ENCODE results near the gene ATP5IF1.

The ATP5IF1 gene

DNA sequence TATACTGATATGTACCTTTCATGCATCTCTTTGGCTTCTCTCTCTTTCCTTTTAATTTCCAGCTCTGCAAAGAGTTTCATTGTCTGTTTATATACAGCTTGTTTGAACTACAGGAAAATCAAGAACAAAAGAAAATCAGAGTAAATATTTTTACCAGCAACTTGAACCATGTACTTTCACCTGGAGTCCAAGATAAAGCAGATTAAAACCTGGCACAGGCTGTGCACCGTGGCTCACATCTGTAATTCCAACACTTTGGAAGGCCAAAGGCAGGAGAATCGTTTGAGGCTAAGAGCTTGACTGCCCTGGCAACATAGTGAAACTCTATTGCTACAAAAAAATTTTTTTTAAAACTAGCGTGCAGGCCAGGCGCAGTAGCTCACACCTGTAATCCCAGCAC is 30.7 kb upstream of the ATP5IF1 start:
- Histone ChIP-seq H4K8ac (ENCODE audit: low read depth, low read length) (no peak overlapping the region), H3K79me2 (ENCODE audit: control insufficient read depth, insufficient read depth, low read length) (no peaks in the 10 kb centered on the region), H2BK5ac (ENCODE audit: low read length) (no peak overlapping the region), H2AK5ac (ENCODE audit: low read length) (no peak overlapping the region), H4K5ac (ENCODE audit: low read length) (no peak overlapping the region), H2BK15ac (replicated peaks; ENCODE audit: low read depth) (no peak overlapping the region), H3K4me2 (ENCODE audit: low read length) (no peak overlapping the region), H3K23ac (ENCODE audit: low read length) (no peak overlapping the region), H3K27ac (ENCODE audit: low read depth, low read length) (no peak overlapping the region), H3K4me3 (ENCODE audit: low read length) (no peak overlapping the region), H3K18ac (ENCODE audit: low read length) (no peak overlapping the region), H3K9ac (ENCODE audit: low read length) (no peak overlapping the region), H3K27me3 (ENCODE audit: insufficient read depth, low read length, poor library complexity) (no peaks in the 10 kb centered on the region), H3K4me1 (ENCODE audit: control insufficient read depth, low read depth, low read length) (no peaks in the 10 kb centered on the region), H3K56ac (ENCODE audit: low read length) (no peak overlapping the region), H3K36me3 (ENCODE audit: control insufficient read depth, insufficient read depth, low read length) (peaks cover 9% of the 10 kb centered on the region), H2BK120ac (ENCODE audit: low read depth, low read length) (no peak overlapping the region), H3K4ac (ENCODE audit: low read depth, low read length) (no peak overlapping the region), H3K79me1 (ENCODE audit: low read length) (no peaks in the 10 kb centered on the region)
- WGBS (ENCODE audit: extremely low coverage, insufficient coverage, low lambda C conversion rate) = no CpG with 5 or more reads among the region's 4 CpGs
- DNase-seq = no peak

DNA sequence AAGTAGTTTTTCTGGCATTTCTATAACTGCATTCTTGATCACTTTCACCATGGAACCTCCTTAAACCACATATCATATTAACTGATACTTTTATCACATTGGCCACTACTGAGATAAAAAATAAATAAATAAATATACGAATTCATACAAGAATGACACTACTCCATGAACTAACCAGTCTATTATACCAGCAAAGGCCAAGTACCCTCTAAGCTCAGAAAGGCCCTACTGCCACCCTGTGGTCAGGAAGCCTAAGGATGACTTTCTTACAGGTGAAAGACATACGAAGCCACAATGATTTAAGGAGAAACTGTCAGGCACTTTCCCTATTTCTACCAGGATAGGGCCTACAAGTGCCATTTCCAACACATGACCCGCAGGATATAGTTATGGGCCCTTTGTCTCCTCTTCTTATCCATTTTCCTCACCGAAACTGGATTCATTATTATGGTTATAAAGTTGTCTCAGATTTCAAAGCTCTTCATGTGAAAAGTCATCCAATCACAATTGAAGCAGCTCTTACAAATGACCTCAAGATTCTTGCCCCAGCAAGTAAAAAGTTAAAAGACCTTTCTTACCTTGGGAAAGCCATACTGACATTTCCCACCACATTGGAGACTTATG is 27.0 kb upstream of the ATP5IF1 start:
- Histone ChIP-seq H3K79me1 (ENCODE audit: low read length) (no peaks in the 10 kb centered on the region), H3K4me2 (ENCODE audit: low read length) (no peak overlapping the region), H2AK5ac (ENCODE audit: low read length) (no peak overlapping the region), H2BK15ac (replicated peaks; ENCODE audit: low read depth) (no peak overlapping the region), H3K4ac (ENCODE audit: low read depth, low read length) (no peak overlapping the region), H3K56ac (ENCODE audit: low read length) (no peak overlapping the region), H2BK5ac (ENCODE audit: low read length) (no peak overlapping the region), H3K23ac (ENCODE audit: low read length) (no peak overlapping the region), H2BK120ac (ENCODE audit: low read depth, low read length) (no peak overlapping the region), H4K8ac (ENCODE audit: low read depth, low read length) (no peak overlapping the region), H3K18ac (ENCODE audit: low read length) (no peak overlapping the region), H4K5ac (ENCODE audit: low read length) (no peak overlapping the region), H3K4me3 (ENCODE audit: low read length) (no peak overlapping the region), H3K9ac (ENCODE audit: low read length) (no peak overlapping the region), H3K27ac (ENCODE audit: low read depth, low read length) (no peak overlapping the region), H3K36me3 (ENCODE audit: control insufficient read depth, insufficient read depth, low read length) (peaks cover 6% of the 10 kb centered on the region), H3K4me1 (ENCODE audit: control insufficient read depth, low read depth, low read length) (no peaks in the 10 kb centered on the region), H3K27me3 (ENCODE audit: insufficient read depth, low read length, poor library complexity) (no peaks in the 10 kb centered on the region), H3K79me2 (ENCODE audit: control insufficient read depth, insufficient read depth, low read length) (no peaks in the 10 kb centered on the region)
- 100% methylated on average over 1 of the region's 4 CpGs for WGBS (ENCODE audit: extremely low coverage, insufficient coverage, low lambda C conversion rate)
- peak; percentile 75 for DNase-seq

DNA sequence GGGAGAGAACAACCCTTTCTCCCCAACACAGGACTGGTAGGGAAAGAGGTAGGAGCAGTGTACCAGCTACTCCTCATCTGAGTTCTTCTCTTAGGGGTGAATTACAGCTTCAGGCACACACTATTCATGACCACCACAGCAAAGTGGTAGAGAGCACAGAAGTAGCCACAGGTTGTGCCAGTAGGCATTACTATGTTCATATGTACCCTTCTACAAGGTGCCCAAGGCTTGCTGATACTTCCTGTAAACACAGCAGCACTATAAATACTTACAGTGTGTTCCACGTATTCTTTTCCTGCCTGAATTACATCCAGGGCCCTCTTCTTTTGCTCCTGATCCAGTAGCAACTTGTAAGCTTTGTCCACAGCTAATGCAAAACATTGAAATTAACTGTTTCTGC is 26.2 kb upstream of the ATP5IF1 start:
- H2BK15ac ChIP-seq (replicated peaks; ENCODE audit: low read depth) = no peak overlapping the region
- H3K79me2 ChIP-seq (ENCODE audit: control insufficient read depth, insufficient read depth, low read length) = no peaks in the 10 kb centered on the region

DNA sequence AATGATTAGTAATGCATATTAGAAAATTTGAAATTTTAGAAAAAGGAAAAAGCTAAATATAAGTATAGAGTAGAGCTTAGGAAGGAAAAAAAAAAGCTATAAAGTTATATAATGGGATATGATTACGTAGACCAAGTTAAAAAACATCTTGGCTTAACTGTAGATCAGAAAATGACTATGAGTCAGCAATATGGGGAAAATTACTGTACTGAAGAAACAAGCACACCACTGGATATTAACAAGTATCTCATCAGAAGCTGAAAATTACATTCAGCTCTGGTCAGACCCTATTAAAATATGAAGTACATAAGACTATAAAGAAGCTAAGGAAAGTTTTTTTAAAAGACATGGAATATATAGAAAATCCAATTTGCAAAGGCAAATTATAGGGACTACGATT is 22.6 kb upstream of the ATP5IF1 start:
- Histone ChIP-seq H3K23ac (ENCODE audit: low read length) (no peak overlapping the region), H3K4me2 (ENCODE audit: low read length) (no peak overlapping the region), H2AK5ac (ENCODE audit: low read length) (no peak overlapping the region), H3K9ac (ENCODE audit: low read length) (no peak overlapping the region), H4K5ac (ENCODE audit: low read length) (no peak overlapping the region), H3K56ac (ENCODE audit: low read length) (no peak overlapping the region), H4K8ac (ENCODE audit: low read depth, low read length) (no peak overlapping the region), H3K4me3 (ENCODE audit: low read length) (no peak overlapping the region), H3K4me1 (ENCODE audit: control insufficient read depth, low read depth, low read length) (no peaks in the 10 kb centered on the region), H3K4ac (ENCODE audit: low read depth, low read length) (no peak overlapping the region), H2BK120ac (ENCODE audit: low read depth, low read length) (no peak overlapping the region), H3K79me1 (ENCODE audit: low read length) (no peaks in the 10 kb centered on the region), H3K36me3 (ENCODE audit: control insufficient read depth, insufficient read depth, low read length) (peaks cover 6% of the 10 kb centered on the region), H3K27me3 (ENCODE audit: insufficient read depth, low read length, poor library complexity) (no peaks in the 10 kb centered on the region), H3K79me2 (ENCODE audit: control insufficient read depth, insufficient read depth, low read length) (no peaks in the 10 kb centered on the region), H2BK5ac (ENCODE audit: low read length) (no peak overlapping the region), H2BK15ac (replicated peaks; ENCODE audit: low read depth) (no peak overlapping the region), H3K18ac (ENCODE audit: low read length) (no peak overlapping the region), H3K27ac (ENCODE audit: low read depth, low read length) (no peak overlapping the region)
- no CpG with 5 or more reads among the region's 2 CpGs for WGBS (ENCODE audit: extremely low coverage, insufficient coverage, low lambda C conversion rate)
- DNase-seq = no peak

More for the DNA sequence above, 26.2 kb upstream of the ATP5IF1 start:
- Histone ChIP-seq H3K9ac (ENCODE audit: low read length) (no peak overlapping the region), H3K4me3 (ENCODE audit: low read length) (no peak overlapping the region), H2BK120ac (ENCODE audit: low read depth, low read length) (no peak overlapping the region), H3K36me3 (ENCODE audit: control insufficient read depth, insufficient read depth, low read length) (peaks cover 6% of the 10 kb centered on the region), H3K79me1 (ENCODE audit: low read length) (no peaks in the 10 kb centered on the region), H2BK5ac (ENCODE audit: low read length) (no peak overlapping the region), H3K56ac (ENCODE audit: low read length) (no peak overlapping the region), H3K18ac (ENCODE audit: low read length) (no peak overlapping the region), H3K4me2 (ENCODE audit: low read length) (no peak overlapping the region), H3K4me1 (ENCODE audit: control insufficient read depth, low read depth, low read length) (no peaks in the 10 kb centered on the region), H3K27me3 (ENCODE audit: insufficient read depth, low read length, poor library complexity) (no peaks in the 10 kb centered on the region), H4K5ac (ENCODE audit: low read length) (no peak overlapping the region), H3K27ac (ENCODE audit: low read depth, low read length) (no peak overlapping the region), H3K23ac (ENCODE audit: low read length) (no peak overlapping the region), H4K8ac (ENCODE audit: low read depth, low read length) (no peak overlapping the region), H3K4ac (ENCODE audit: low read depth, low read length) (no peak overlapping the region), H2AK5ac (ENCODE audit: low read length) (no peak overlapping the region)
- no CpG with 5 or more reads among the region's 1 CpG for WGBS (ENCODE audit: extremely low coverage, insufficient coverage, low lambda C conversion rate)
- DNase-seq = no peak

DNA sequence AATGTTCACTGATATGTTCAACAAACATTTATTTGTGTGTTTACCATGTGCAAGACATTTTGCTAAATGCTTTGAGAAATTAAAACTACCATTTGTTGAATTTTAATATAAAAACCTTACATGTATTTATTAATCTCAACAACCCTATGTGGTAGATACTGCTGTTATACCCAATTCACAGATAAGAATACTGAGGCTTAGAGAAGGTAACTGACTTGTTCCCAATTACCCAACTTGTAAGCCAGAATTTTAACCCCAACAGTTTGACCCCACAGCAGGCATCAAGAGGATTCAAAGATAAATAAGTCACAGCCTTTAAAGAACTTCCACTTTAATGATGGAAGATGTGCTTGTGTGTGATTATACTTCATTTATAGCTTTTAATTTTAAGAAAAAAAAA is 6.8 kb upstream of the ATP5IF1 start:
- Histone ChIP-seq H3K79me1 (ENCODE audit: low read length) (peaks cover 11% of the 10 kb centered on the region), H3K23ac (ENCODE audit: low read length) (no peak overlapping the region), H4K8ac (ENCODE audit: low read depth, low read length) (no peak overlapping the region), H3K18ac (ENCODE audit: low read length) (no peak overlapping the region), H2BK120ac (ENCODE audit: low read depth, low read length) (no peak overlapping the region), H3K4me2 (ENCODE audit: low read length) (no peak overlapping the region), H3K4me3 (ENCODE audit: low read length) (no peak overlapping the region), H2BK5ac (ENCODE audit: low read length) (no peak overlapping the region), H3K36me3 (ENCODE audit: control insufficient read depth, insufficient read depth, low read length) (no peaks in the 10 kb centered on the region), H2AK5ac (ENCODE audit: low read length) (no peak overlapping the region), H3K27ac (ENCODE audit: low read depth, low read length) (no peak overlapping the region), H3K4ac (ENCODE audit: low read depth, low read length) (no peak overlapping the region), H3K56ac (ENCODE audit: low read length) (no peak overlapping the region), H2BK15ac (replicated peaks; ENCODE audit: low read depth) (no peak overlapping the region), H4K5ac (ENCODE audit: low read length) (no peak overlapping the region), H3K4me1 (ENCODE audit: control insufficient read depth, low read depth, low read length) (no peaks in the 10 kb centered on the region), H3K79me2 (ENCODE audit: control insufficient read depth, insufficient read depth, low read length) (peaks cover 18% of the 10 kb centered on the region), H3K27me3 (ENCODE audit: insufficient read depth, low read length, poor library complexity) (no peaks in the 10 kb centered on the region), H3K9ac (ENCODE audit: low read length) (no peak overlapping the region)
- no peak for DNase-seq

DNA sequence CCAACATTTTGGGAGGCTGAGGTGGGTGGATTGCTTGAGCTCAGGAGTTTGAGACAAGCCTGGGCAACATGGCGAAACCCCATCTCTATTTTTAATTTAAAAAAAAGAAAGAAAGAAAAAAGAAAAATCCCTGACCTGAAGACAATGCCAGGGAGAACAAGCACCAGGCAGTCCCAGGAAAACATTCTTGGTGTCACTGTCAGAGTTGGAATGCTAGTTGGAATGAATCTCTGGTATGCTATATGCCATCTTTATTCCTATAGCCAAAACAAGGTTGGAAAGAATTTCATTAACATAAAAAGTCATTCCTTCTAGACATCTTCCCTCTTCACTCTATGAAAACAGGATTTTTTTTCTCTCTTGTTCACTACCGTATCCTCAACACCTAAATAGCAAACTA is 5.9 kb upstream of the ATP5IF1 start:
- H3K56ac ChIP-seq (ENCODE audit: low read length) = no peak overlapping the region
- H3K4me2 ChIP-seq (ENCODE audit: low read length) = no peak overlapping the region
- H3K18ac ChIP-seq (ENCODE audit: low read length) = no peak overlapping the region
- no peak overlapping the region for H3K23ac ChIP-seq (ENCODE audit: low read length)
- no peak overlapping the region for H3K9ac ChIP-seq (ENCODE audit: low read length)
- no peak overlapping the region for H2BK15ac ChIP-seq (replicated peaks; ENCODE audit: low read depth)
- no peak overlapping the region for H2BK5ac ChIP-seq (ENCODE audit: low read length)
- peak; percentile 5 for DNase-seq
- no CpG with 5 or more reads among the region's 2 CpGs for WGBS (ENCODE audit: extremely low coverage, insufficient coverage, low lambda C conversion rate)
- peaks cover 11% of the 10 kb centered on the region for H3K79me1 ChIP-seq (ENCODE audit: low read length)
- H3K4me1 ChIP-seq (ENCODE audit: control insufficient read depth, low read depth, low read length) = no peaks in the 10 kb centered on the region
- H3K4me3 ChIP-seq (ENCODE audit: low read length) = no peak overlapping the region
- no peak overlapping the region for H2AK5ac ChIP-seq (ENCODE audit: low read length)
- H3K36me3 ChIP-seq (ENCODE audit: control insufficient read depth, insufficient read depth, low read length) = no peaks in the 10 kb centered on the region
- H4K5ac ChIP-seq (ENCODE audit: low read length) = no peak overlapping the region
- no peaks in the 10 kb centered on the region for H3K27me3 ChIP-seq (ENCODE audit: insufficient read depth, low read length, poor library complexity)
- peaks cover 18% of the 10 kb centered on the region for H3K79me2 ChIP-seq (ENCODE audit: control insufficient read depth, insufficient read depth, low read length)
- no peak overlapping the region for H3K4ac ChIP-seq (ENCODE audit: low read depth, low read length)
- H4K8ac ChIP-seq (ENCODE audit: low read depth, low read length) = no peak overlapping the region
- H3K27ac ChIP-seq (ENCODE audit: low read depth, low read length) = no peak overlapping the region
- no peak overlapping the region for H2BK120ac ChIP-seq (ENCODE audit: low read depth, low read length)

All from mesendoderm (in vitro differentiated cells).